GM18519 (cell line): Measurements from ENCODE around the gene ARHGAP6.
A peak's percentile ranks its signal among the peaks of the same experiment; 100 is the strongest.

Source experiments
- ATAC-seq: cut with Tn5 transposase; IDR thresholded peaks from one replicate; pipeline ENCODE4 v1.9.1; 2021; ENCODE audit warnings: mild to moderate bottlenecking, moderate library complexity; ENCODE audit not compliant: unreplicated experiment, low FRiP score

The ARHGAP6 gene

GRCh38 chrX:11206716-11207115 lies 459.0 kb downstream of the ARHGAP6 start:
- no peak for ATAC-seq

- ATAC-seq: no peak
Measured at GRCh38 chrX:11205796-11206195, 459.9 kb downstream of the ARHGAP6 start.

DNA sequence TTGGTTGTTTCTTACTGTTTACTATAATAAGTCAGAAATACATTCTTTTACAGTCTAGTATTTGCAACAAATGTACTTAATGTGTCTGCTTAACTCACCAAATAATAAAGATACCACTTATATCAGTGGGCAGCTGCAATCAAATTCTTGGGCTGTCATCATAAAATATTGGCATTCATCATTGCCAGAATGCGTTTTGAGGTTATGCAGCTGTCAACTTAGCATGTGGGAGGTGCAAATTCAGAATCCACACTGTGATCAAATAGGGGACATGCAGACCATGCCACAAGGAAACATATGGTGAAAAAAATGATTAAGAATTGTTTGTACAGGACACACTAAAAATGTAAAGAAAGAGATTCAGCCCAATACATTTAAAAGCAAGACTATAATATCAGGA lies 468.0 kb downstream of the ARHGAP6 start:
- no peak for ATAC-seq

GRCh38 chrX:11196476-11196875 lies 469.2 kb downstream of the ARHGAP6 start:
- ATAC-seq: no peak

- ATAC-seq: no peak
Measured at GRCh38 chrX:11193035-11193469, 472.7 kb downstream of the ARHGAP6 start.

DNA sequence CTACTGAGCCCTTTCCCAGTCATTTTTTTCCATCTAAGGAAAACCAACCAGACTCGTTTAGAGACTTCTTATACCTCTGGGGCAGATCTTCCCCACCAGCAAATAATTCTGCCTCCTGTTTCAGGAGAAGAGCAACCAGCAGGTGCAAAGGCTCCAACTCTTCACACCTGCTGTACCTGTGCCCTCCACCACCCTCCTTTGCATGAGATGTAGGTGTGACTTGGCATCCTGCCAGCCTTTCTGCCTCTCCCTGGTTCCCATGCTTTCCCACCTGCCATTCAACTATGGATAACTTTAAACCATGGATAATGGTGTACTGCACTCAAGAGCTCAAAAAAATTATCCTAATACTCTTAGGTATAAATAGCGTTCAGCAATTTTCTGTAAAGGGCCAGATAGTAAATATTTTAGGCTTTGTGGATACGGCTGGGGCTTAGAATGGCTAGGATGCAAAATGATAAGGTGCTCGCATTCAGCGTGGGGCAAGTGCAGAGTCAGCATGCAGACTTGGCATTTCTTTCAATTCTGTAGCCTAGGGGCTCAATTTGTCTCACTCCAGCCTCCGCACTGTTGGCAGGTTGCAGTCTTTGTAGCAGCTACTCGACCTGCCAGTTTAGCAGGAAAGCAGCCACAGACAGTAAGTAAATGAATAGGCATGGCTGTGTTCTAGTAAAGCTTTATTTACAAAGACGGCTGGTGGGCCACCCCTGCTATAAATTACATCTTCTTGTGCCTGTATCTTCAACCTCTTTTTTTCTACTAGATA lies 474.8 kb downstream of the ARHGAP6 start:
- ATAC-seq: no peak

GRCh38 chrX:11189097-11189496 lies 476.6 kb downstream of the ARHGAP6 start:
- ATAC-seq: no peak

DNA sequence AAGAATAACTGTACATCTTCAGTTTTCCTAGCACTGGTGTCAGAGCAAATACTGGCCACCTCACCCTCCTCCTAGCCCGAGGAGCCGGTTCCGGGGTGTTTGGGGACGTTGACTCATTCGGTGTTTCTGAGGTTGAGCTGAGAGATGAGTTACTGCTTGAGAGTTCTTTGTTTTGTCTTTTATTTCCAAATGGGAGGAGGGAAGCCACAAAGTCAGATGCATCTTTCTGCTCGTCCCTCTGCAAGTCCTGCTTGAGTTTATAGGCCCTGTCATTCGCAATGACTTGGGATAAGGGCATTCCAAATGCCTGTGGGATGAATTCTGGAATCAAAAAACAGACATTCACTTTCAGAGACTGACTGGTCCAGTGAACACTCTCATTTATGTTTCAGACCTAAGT lies 477.1 kb downstream of the ARHGAP6 start:
- no peak for ATAC-seq

GRCh38 chrX:11187001-11187400 lies 478.7 kb downstream of the ARHGAP6 start:
- no peak for ATAC-seq

- ATAC-seq: no peak
Measured at GRCh38 chrX:11185861-11186260, 479.9 kb downstream of the ARHGAP6 start.

- no peak for ATAC-seq
Measured at GRCh38 chrX:11180571-11180970, 485.1 kb downstream of the ARHGAP6 start.

GRCh38 chrX:11172415-11172814 lies 493.3 kb downstream of the ARHGAP6 start:
- no peak for ATAC-seq

DNA sequence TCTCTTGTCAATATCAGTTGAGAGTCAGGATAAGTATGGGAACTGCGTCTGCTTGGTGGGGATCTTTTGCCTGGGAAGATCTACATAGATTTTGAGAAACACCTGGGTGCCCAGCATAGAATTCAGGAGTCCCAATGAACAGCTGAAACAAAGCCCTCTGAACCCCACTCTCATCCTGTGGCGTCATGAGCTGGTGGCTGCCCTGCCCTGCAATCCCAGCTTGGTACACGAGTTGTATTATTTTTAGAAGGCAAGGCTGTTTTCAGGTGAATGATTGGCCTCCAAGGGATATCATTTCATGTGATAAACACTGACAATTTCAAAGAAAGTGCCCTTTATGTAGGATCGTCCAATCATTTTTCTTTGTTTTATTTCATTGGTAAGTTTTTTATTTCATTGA lies 493.8 kb downstream of the ARHGAP6 start:
- ATAC-seq: no peak

DNA sequence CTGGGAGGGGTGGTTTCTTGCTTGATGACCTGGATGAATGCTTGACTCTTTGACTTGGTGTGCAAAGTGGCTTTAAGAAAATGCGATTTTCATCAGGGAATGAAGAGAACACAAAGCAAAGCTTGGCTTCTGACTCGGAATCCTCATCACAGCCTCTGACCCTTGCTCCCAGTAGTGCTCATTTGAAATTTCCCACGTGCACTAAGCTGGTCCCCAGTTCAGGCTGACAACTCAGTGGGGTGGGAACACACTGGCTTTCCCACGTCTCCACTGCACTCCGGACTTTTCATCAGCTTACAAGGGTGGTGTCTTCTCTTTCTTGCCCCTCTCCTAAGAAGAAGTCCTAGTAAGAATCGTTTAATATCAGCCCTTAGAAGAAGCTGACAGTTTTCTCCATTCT lies 501.3 kb downstream of the ARHGAP6 start:
- no peak for ATAC-seq

DNA sequence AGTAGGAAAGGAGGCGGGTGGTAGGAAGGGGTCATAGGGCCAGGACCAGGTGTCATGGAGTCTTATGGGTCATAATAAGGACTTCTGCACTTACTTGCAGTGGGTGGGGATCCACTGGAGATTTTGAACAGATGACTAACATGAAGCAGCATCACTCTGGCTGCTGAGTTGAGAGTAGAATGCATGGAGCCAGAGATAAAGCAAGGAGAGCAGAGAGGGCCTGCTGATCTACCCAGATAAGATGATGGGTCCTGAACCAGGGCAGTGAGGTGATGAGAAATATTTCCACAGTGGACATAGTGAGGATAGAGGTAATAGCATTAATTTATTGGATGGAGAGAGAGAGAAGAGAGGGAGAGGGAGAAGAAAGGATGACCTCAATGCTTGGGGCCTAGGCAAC lies 506.6 kb downstream of the ARHGAP6 start:
- no peak for ATAC-seq

GRCh38 chrX:11151799-11152559 lies 513.7 kb downstream of the ARHGAP6 start:
- ATAC-seq: no peak

- no peak for ATAC-seq
Measured at GRCh38 chrX:11148401-11148800, 517.3 kb downstream of the ARHGAP6 start.

DNA sequence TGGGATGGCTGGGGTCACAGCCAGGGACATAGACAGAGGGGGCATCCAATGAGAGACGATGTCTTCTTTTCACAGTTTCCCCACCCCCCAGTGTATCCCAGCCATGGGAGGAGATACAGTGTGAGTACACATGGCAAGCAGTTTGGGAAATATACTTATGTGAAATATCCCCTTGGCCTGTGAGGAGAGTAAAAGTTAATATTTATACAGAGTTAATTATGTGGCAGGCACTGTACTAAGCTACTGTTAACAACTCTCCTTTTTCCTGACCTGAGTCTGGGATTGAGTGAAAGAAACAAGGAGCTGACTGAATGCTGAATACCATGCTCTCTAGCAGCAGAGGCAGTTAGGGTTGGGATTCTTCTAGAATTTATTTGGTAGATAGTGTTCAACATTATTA lies 519.3 kb downstream of the ARHGAP6 start:
- no peak for ATAC-seq

DNA sequence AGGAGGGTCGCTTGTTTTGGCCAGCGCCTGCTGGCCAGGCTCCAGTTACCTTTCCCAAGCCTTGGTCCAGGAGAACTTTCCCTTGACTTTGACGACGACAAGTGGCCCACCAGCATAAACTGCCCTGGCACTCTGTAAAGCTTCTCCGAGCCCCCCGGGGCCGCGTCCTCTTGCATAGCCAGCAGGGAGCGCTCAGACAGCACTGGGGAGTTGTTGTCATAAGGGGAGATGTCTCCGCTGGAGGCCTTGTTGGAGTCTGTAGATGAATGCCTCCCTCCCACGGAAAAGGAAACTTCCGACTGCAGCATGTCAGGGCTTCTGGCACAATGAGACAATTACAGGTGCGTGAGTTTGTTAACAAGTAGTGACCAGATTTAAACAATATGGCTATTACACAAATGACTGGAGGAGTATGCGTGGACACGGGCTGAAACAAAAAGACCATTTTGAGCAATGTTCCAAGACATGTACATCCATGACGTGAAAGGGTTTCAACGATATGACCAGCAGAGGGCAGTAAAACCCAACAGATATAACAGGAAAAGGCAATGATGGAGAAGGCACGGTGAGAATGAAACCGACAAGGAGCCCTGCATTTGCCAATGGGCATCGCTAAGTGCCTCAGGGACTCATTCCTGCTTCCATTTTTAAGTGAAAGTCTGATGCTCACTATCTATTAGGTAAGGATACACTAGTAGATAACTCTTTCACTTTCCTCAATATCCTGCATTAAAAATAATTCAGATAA lies 521.6 kb downstream of the ARHGAP6 start:
- peak; percentile 77 for ATAC-seq

- no peak for ATAC-seq
Measured at GRCh38 chrX:11138498-11139390, 527.0 kb downstream of the ARHGAP6 start.
